Stimulated activated CD8-positive, alpha-beta memory T cell treated with anti-CD3 and anti-CD28 coated beads, Interleukin-4, amount 100 ng/mL, for 4 hours (primary cell): ENCODE measurements around the gene C1orf87.

Source experiments
- DNase-seq, 2 donors: peaks; one replicate each; pipeline ENCODE4 v3.0.0-alpha.2; 2020; ENCODE audit warnings: low read depth in 2 of 2, low spot score in 1 of 2

The C1orf87 gene

DNA sequence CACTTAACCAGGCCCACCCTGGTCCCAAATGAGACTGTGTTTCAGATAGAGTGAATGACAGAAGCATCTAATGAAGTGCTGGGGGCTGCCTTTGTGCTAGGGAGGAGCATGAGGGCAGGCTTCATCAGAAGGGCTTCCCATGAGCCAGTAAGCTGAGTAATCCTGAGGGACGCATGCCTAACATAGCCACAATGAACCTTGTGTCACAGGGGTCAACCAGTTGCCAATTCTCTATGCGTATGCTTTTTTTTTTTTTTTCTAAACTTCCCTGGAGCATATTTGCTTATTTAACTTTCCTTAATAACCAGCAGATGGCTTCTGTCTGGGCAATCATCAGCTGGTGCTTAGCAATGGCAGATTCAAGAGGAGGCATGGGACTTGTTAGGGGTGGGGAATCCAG, 121.5 kb downstream of the C1orf87 start:
- DNase-seq, result no peak

DNA sequence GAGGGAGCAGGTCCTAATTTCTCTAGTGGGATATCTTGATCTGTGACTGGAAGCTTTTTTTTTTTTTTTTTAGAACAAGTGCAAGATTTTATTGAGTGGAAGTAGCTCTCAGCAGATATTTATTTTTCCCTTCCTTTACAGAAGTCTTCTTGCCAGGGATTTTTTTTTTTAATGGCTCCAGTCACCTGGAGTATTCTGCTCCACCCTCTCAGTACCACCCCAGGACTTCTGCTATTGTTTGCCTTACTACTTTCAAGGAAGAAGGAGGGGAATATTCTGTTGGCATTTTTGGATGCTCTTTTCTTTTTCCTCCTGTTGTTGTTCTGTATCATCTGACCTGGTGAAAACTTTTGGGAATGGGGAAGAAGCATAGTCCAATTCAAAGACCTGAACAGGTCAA, 123.9 kb downstream of the C1orf87 start:
- DNase-seq, result no peak

DNA sequence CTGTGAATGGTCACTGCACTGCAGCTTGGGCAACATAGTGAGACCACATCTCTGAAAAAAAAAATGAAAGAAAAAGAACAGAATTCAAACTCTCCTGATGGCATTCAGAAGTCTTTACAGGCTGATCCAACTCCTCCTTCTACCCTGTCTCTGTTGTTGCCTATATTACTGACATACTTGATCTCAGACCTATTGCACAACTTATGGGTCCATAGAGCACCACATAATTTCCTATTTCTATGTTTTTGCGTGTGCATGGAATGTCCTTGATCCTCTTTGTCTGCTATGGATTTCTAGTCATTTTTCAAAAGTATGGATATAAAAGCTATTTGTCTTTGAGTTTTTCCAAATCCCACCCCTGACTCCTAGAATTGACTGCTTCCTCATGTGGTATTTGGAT, 124.6 kb downstream of the C1orf87 start:
- DNase-seq, result no peak

DNA sequence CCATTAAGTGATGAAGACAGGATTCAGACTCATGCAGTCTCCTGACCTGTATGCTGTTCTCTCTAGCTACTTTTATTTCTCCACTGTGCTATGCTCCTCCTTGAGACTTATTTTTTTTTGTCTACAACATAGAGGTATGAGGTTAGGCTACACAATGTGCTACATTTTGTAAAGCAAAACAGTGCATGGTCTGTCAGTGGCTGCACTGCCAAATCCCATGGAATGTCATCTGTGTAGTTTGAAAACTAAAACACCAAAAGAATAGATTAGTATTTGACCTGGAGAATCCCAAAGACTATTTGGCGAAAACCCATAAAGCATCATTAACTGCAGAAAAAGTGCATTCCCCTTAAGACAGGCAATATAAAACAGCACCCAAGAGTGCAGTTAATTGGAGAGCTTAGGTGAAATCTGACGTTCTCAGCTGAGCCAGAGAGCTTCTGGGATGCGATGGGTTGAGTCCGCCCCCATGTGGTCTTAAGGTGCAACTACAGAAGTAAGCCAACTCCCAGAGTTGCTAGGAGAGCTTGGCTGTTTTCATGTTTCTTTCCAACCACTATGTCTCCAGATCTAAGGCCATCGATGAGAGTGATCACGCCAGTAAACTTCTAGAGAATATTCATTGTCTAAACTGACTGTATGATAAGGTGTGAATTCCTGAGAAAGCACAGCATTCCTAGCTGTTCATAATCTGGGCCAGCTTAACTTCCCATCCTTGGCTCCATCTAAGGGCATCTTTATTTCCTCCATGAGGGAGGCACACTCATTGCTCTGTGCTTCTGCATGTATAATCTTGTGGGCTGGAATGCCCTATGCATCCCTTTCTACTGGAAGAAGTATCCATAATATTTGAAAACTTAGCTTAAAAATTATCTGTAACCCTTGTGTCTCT, 126.3 kb downstream of the C1orf87 start:
- peak in 1 of 2 donors; percentile 12 for DNase-seq

DNA sequence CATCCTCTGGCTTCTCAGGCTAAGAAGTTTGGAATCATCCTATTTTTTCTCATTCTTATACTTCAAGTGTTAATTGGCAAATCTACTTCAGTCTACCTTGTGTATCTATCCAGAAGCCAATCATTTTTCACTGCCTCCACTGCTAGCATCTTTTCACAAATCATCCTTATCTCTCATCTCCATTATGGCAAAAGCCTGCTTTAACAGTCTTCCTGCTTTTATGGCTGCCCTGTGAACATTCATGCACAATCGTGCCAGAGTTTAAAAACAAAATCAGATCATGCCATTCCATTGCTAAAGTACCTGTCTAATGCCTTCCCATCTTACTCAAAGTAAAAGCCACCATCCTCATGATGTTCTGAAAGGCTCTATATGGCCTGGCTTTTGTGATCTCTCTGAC, 127.8 kb downstream of the C1orf87 start:
- DNase-seq, result no peak
